HG03064 (cell line): ENCODE measurements around the gene DNHD1.
A peak's percentile ranks its signal among the peaks of the same experiment; 100 is the strongest.
"Not testable (repeated sequence)": the region's sequence is repeated elsewhere in the genome, so short reads cannot be mapped to it uniquely, and the experiment has no call there.

Source experiments
- ATAC-seq: cut with Tn5 transposase; IDR thresholded peaks from one replicate; pipeline ENCODE4 v1.9.1; 2021; ENCODE audit warnings: low read depth; ENCODE audit not compliant: unreplicated experiment

Gene DNHD1

GRCh38 chr11:6481012-6481923 is 15.8 kb upstream of the DNHD1 start, which contains the start of the genes ARFIP2 and TIMM10B:
Gene ARFIP2, minus strand, starts transcription at chr11:6481331. Its CDS starts 910 bp downstream, at chr11:6480421.
Gene TIMM10B, plus strand, starts transcription at chr11:6481501. Its CDS starts 16 bp downstream, at chr11:6481517.
- peak; percentile 99 for ATAC-seq

- no peak for ATAC-seq
Observed at GRCh38 chr11:6481924-6482275, 15.2 kb upstream of the DNHD1 start.

GRCh38 chr11:6482441-6482840 is 14.6 kb upstream of the DNHD1 start:
- no peak for ATAC-seq

GRCh38 chr11:6483015-6483414 is 14.1 kb upstream of the DNHD1 start:
- no peak for ATAC-seq

- no peak for ATAC-seq
Observed at GRCh38 chr11:6485661-6486060, 11.4 kb upstream of the DNHD1 start.

GRCh38 chr11:6486256-6486655 is 10.8 kb upstream of the DNHD1 start:
- ATAC-seq = no peak

GRCh38 chr11:6486938-6487337 is 10.1 kb upstream of the DNHD1 start:
- no peak for ATAC-seq

GRCh38 chr11:6488342-6488741 is 8.7 kb upstream of the DNHD1 start:
- ATAC-seq = no peak

- ATAC-seq = no peak
Observed at GRCh38 chr11:6488821-6489220, 8.3 kb upstream of the DNHD1 start.

- no peak for ATAC-seq
Observed at GRCh38 chr11:6489306-6489705, 7.8 kb upstream of the DNHD1 start.

- no peak for ATAC-seq
Observed at GRCh38 chr11:6498121-6498520, 1.0 kb downstream of the DNHD1 start.

GRCh38 chr11:6498544-6498943 is 1.5 kb downstream of the DNHD1 start:
- no peak for ATAC-seq

GRCh38 chr11:6502382-6502781 is 5.3 kb downstream of the DNHD1 start:
- no peak for ATAC-seq

GRCh38 chr11:6504166-6504565 is 7.1 kb downstream of the DNHD1 start:
- ATAC-seq = no peak

GRCh38 chr11:6505577-6506240 is 8.6 kb downstream of the DNHD1 start:
- no peak for ATAC-seq

GRCh38 chr11:6516865-6517264 is 19.8 kb downstream of the DNHD1 start:
- no peak for ATAC-seq

- ATAC-seq = no peak
Observed at GRCh38 chr11:6520265-6520664, 23.2 kb downstream of the DNHD1 start.

GRCh38 chr11:6521946-6522345 is 24.9 kb downstream of the DNHD1 start:
- ATAC-seq = not testable (repeated sequence)

GRCh38 chr11:6523253-6523652 is 26.2 kb downstream of the DNHD1 start:
- ATAC-seq = no peak

- peak; percentile 64 for ATAC-seq
Observed at GRCh38 chr11:6526411-6527135, 29.5 kb downstream of the DNHD1 start.

- no peak for ATAC-seq
Observed at GRCh38 chr11:6529266-6529665, 32.2 kb downstream of the DNHD1 start.
